ENCODE measurements around the gene PRSS38.
"Not testable (repeated sequence)": the region's sequence is repeated elsewhere in the genome, so short reads cannot be mapped to it uniquely, and the experiment has no call there.

PRSS38 gene

GRCh38 chr1:227846265-227846858 is 30.9 kb downstream of the PRSS38 start:
- DNase-seq: no peak

GRCh38 chr1:227847046-227847445 is 31.6 kb downstream of the PRSS38 start:
- DNase-seq: not testable (repeated sequence)

- DNase-seq: peak; percentile 38
These were observed 33.0 kb downstream of the PRSS38 start for GRCh38 chr1:227848430-227848932.

- no peak for DNase-seq
These were observed 33.8 kb downstream of the PRSS38 start for GRCh38 chr1:227849251-227849650.

GRCh38 chr1:227854189-227854588 is 38.7 kb downstream of the PRSS38 start:
- no peak for DNase-seq

GRCh38 chr1:227855687-227856086 is 40.2 kb downstream of the PRSS38 start:
- DNase-seq: no peak

- no peak for DNase-seq
These were observed 40.8 kb downstream of the PRSS38 start for GRCh38 chr1:227856147-227856858.

- DNase-seq: no peak
These were observed 49.4 kb downstream of the PRSS38 start for GRCh38 chr1:227864882-227865281.

- DNase-seq: no peak
These were observed 53.9 kb downstream of the PRSS38 start for GRCh38 chr1:227869279-227869842.

- DNase-seq: no peak
These were observed 54.4 kb downstream of the PRSS38 start for GRCh38 chr1:227869851-227870305.

GRCh38 chr1:227870366-227870765 is 54.9 kb downstream of the PRSS38 start:
- no peak for DNase-seq

- not testable (repeated sequence) for DNase-seq
These were observed 56.4 kb downstream of the PRSS38 start for GRCh38 chr1:227871892-227872291.

GRCh38 chr1:227877810-227878209 is 62.3 kb downstream of the PRSS38 start:
- DNase-seq: not testable (repeated sequence)

- DNase-seq: no peak
These were observed 65.0 kb downstream of the PRSS38 start for GRCh38 chr1:227880342-227880924.

GRCh38 chr1:227883073-227883520 is 67.6 kb downstream of the PRSS38 start:
- no peak for DNase-seq

GRCh38 chr1:227883641-227884301 is 68.3 kb downstream of the PRSS38 start:
- DNase-seq: no peak

GRCh38 chr1:227884370-227885134 is 69.1 kb downstream of the PRSS38 start:
- DNase-seq: no peak

GRCh38 chr1:227885135-227885647 is 69.7 kb downstream of the PRSS38 start:
- DNase-seq: no peak

GRCh38 chr1:227885648-227886502 is 70.4 kb downstream of the PRSS38 start:
- no peak for DNase-seq

GRCh38 chr1:227886503-227886961 is 71.1 kb downstream of the PRSS38 start:
- DNase-seq: no peak

All from DMS53 (cell line).